Esophagus squamous epithelium (tissue), 4 donors: Measurements from ENCODE around the gene CPED1.

ENCODE experiments used
- CTCF ChIP-seq, 6 experiments: fragments of 450-650 bp in 4 of 6; fragments of 200-600 bp in 2 of 6; sonication (generic) in 2 of 6; IDR thresholded peaks; one replicate each; pipeline ENCODE4 v1.5.1; 2016 to 2019; ENCODE audit warnings: antibody characterized with exemption in 6 of 6, mild to moderate bottlenecking in 4 of 6, moderate library complexity in 4 of 6
- POLR2A ChIP-seq, 4 donors: fragments of 450-650 bp; IDR thresholded peaks; one replicate each; pipeline ENCODE4 v1.6.1; 2017; ENCODE audit warnings: antibody characterized with exemption in 4 of 4, mild to moderate bottlenecking in 4 of 4, moderate library complexity in 3 of 4

GRCh38 chr7:121003986-121004685, 15.6 kb downstream of the CPED1 start:
- TF ChIP-seq POLR2A (IDR thresholded peaks at IDR 0.05) (no peak), CTCF (IDR thresholded peaks at IDR 0.05) (no peak)
